ENCODE measurements around the gene SPECC1L.
"Not testable (repeated sequence)": the region's sequence is repeated elsewhere in the genome, so short reads cannot be mapped to it uniquely, and the experiment has no call there.

The SPECC1L gene

DNA sequence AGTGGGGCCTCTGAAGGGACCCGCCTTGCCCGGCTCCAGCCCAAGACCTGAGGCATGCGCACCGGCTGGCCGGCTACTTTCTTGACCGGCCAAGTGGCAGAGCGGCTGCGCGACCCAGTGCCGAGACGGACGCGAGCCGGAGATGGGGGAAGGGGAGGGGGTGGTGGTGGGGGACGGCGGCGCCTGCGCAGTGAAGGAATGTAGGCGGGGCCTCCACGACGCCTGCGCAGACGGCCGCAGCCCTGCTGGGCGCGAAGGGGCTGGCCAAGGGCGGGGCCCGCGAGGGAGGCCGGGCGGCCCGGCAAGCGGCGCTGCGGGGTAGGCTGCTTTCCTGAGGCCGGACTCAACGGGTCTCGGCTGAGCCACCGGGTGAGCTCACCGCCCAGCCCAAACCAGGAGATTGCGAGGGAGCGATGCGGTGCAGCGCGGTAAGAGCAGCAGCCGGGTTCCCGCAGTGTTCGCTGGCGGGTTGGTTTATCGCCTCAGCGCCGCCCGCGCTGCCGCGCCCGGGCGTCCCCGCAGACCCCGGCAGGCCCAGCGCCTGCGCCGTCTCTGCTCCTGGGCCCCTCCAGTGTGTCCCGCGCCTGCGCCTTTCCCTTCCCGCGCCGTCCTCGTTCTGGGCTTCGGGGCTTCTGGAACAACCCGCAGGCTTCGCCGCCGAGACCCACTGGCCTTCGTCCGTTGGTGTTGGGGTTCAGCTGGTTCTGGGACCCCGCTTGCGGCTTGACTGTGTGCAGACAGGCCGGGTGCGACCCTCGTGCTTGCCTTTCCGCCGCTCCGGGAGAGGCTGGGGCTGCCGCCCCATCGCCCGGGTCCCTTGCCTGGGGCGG lies at the start of gene SPECC1L:
Gene SPECC1L (plus strand): TSS at position 276 of the 830 bp plus-strand sequence. CDS start 31,401 bp downstream, outside the sequence.
- peak; percentile 92 for DNase-seq

DNA sequence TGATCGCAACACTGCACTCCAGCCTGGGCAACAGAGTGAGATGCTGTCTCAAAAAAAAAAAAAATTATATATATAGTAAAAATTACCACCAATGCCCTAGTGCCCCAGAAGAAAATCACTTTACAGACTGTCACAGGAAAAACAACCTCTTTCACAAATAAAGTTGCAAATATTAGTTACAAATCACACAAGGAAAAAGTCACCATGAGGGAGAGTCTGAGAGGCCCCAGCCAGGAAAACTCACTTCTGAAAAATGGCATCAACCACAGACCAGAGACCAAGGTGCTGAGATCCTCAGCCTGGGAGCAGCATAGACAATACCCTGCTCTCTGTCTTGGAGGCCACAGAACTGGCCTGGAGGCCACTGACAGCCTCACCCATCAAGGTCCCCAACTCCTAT lies 46.2 kb upstream of the SPECC1L start:
- DNase-seq: no peak

DNA sequence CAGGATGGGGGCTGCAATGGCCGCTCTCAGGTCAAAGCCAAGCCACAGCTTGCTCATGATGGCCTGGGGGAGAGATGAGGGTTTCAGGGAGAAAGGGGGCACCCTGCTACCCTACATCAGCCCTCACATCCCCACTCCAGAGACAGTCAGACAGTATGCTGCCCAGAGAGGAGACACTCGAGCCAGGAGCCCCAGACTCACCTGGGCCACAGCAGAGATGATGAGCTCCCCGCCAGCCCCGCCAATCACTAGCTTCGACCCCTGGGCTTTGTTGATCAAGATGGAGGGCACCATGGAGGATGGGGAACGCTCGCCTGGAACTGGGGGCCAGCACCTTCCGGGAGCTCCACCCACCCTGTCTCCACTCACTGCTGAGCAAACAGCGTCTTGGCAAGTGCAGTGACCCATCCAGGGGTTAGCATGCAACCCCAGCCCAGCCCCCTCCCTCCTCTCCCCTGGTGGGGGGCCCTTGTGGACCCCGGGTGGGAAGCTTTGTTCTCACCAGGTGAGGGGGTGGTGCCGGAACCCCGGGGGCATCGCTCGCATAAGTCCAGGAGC lies 45.5 kb upstream of the SPECC1L start:
- DNase-seq: no peak

DNA sequence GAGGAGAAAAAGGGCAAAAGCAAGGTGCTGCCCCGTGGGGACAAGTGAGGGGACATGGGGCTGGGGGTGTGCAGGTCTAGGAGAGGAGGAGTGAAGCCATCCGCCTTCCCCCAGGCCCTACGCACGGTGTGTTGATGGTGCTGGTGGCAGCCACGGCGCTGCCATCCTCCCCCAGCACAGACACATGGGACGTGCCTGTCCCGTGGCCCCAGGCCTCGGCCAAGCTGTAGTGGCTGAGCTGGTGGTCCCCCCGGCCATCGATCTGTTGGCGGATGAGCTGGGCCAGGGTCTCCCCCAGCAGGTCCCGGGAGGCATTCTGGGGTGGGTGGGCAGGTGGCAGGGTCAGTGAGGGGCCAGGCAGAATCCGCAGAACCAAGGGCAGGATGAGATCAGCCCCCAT lies 44.7 kb upstream of the SPECC1L start:
- no peak for DNase-seq

DNA sequence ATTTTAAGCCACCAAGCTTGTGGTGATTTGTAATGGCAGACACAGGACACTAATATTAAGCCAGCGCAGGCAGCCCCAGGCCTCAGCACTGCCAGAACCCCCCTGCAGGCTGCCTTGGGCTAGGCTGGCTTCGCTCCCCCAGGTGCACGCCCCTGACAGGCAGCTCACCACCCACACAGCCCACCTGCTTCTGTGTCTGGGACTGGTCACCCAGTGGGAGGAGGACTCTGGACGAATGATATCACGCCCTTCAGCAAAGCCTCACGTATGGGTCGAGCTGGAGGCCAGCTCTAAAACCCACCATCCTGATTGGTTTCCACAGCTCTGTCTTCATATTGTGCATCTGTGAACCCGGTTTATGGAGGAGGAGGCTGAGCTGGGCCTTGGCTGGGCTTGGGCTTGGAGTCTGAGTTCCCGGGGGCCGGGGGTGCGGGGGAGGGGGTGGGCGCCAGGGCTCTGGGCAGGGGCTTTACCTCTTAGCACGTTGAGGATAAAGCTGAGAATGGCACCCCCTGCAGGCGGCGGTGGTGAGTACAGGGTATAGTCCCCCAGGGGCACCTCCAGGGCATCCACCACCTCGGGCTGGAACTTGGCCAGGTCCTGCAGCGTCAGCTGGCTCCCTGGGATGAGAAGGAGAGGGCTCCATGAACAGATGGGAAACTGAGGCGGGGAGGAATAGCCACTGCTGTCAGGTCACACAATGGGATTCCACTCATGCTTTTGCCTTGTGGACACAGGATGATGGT lies 39.5 kb upstream of the SPECC1L start:
- DNase-seq: no peak

DNA sequence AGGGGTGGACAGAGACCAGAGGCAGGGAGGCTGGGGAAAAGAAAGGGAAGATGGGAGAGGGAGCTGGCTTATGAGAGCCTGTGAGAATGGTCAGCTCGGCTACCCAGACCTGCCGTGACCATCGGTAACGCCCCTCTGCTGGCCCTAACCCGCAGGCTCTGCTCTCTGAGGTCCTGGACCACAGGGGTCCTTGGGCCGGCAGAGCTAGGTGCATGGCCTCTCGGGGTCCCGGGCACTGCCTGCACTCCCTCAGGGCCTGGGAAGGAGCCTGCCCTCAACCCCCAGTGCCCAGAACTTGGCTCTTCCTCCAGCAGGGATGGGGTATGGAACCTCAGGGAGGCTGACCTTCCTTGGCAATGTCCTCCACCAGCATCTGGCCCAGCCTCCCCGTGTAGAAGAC lies 38.9 kb upstream of the SPECC1L start:
- DNase-seq: no peak

- DNase-seq: no peak
Observed at GRCh38 chr22:24232124-24232523, 38.5 kb upstream of the SPECC1L start.

GRCh38 chr22:24232725-24233124 lies 37.9 kb upstream of the SPECC1L start:
- no peak for DNase-seq

GRCh38 chr22:24233235-24233634 lies 37.4 kb upstream of the SPECC1L start:
- DNase-seq: no peak

- no peak for DNase-seq
Observed at GRCh38 chr22:24233816-24234215, 36.8 kb upstream of the SPECC1L start.

GRCh38 chr22:24235315-24235714 lies 35.3 kb upstream of the SPECC1L start:
- DNase-seq: no peak

DNA sequence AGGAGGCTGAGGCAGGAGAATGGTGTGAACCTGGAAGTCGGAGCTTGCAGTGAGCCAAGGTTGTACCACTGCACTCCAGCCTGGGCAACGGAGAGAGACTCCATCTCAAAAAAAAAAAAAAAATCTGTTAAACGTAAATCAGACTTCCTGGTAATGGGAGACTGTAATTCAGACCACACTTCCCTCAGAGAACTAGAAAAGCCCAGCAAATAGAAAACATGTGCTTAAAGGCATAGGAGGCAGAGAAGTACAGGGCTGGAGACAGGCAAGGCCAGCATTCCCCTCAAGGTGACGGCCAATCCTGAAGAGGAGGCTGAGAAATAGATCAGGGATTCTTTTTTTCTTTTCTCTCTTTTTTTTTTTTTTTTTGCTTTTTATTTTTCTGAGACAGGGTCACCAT lies 34.0 kb upstream of the SPECC1L start:
- peak; percentile 55 for DNase-seq

DNA sequence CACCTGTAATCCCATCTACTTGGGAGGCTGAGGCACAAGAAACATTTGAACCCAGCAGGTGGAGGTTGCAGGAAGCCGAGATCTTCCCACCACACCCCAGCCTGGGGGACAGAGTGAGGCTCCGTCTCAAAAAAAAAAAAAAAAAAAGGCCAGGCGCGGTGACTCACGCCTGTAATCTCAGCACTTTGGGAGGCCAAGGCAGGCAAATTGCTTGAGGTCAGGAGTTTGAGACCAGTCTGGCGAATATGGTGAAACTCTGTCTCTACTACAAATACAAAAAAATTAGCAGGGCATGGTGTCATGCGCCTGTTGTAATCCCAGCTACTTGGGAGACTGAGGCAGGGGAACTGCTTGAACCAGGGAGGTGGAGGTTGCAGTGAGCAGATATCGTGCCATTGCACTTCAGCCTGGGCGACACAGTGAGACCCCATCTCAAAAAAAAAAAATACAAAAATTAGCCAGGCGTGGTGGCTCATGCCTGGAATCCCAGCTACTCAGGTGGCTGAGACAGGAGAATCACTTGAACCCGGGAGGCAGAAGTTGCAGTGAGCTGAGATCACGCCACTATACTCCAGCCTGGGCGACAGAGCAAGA lies 32.4 kb upstream of the SPECC1L start:
- DNase-seq: not testable (repeated sequence)

DNA sequence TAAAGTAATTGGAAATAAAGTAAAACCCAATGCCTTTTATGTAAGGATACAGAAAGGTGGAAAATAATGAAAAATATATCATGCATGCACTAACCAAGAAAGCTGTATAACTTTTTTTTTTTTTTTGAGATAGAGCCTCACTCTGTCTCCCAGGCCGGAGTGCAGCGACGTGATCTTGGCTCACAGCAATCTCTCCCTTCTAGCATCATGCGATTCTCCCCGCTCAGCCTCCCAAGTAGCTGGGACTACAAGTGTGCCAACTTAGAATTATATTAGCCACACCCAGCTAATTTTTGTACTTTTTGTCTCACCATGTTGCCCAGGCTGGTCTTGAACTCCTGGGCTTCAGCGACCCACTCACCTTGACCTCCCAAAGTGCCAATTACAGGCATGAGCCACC lies 30.2 kb upstream of the SPECC1L start:
- no peak for DNase-seq

DNA sequence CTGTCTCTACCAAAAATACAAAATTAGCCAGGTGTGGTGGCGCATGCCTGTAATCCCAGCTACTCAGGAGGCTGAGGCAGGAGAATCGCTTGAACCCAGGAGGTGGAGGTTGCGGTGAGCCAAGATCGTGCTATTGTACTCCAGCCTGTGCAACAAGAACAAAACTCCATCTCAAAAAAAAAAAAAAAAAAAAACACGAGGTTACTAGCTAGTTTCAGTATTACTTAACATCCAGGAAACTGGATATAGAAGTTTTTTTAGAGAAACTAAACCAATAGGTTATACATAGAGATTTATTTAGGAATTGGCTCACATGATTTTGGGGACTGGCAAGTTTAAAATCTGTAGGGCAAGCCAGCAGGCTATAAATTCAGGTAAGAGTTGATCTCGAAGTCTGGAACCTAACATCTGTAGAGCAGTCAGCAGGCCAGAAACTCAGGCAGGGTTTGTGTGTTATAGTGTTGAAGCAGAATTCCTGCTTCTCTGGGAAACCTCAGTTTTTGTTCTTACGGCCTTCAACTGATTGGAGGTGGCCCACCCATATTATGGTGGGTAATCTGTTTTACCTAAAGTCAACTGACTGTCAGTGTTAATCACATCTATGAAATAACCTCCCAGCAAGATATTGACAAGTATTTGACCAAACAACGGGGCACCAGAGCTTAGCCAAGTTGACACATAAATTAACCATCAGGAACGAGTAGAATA lies 29.5 kb upstream of the SPECC1L start:
- not testable (repeated sequence) for DNase-seq

GRCh38 chr22:24243417-24243816 lies 27.2 kb upstream of the SPECC1L start:
- not testable (repeated sequence) for DNase-seq

DNA sequence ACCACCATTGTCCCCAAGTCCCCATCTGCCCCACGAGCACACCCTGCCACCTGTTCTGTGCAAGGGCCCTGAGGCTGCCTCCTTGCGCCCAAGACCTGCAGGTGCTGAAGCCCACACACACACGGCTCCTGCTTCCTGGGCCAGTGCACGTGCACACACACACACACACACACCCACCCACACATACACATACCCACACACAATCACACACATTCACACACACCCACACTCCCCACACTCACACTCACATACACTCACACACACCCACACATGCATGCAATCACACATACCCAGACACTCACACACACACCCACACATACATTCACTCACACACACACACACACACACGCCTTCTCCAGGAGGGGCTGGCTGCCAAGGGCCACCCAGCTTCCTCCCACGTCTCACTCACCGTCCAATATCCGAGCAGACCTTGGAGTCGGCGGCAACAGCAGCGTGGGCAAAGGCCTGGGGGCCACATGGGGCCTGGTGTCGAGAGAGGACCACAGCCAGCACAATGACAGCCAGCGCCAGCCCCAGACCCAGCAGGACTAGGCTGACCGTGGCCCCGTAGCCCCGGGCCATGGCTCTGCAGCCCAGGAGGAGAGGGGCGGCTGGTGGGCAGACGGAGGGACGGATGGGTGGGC lies 26.4 kb upstream of the SPECC1L start:
- peak; percentile 32 for DNase-seq

DNA sequence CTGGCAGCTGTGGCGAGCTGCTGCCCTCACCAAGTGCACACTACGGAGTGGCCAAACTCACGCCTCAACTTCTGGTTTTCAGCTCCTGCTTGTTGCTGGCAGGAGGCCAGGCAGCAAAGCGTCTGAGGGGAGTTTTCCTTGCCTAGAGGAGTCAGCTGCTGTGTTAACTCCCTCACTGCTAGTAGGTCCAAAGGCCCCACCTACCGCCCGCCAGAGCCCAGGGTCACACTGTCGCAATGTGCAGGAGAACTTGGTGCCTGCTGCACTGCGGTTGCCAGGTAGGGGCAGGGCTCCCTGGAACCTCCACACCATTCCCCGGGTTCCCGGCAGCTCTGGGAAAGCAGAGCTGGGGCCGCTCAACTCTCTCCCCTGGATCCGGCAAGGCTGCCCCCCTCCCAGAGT lies 25.6 kb upstream of the SPECC1L start, which contains the start of gene GGT5:
Gene GGT5 (minus strand): TSS at position 53 of the 402 bp plus-strand sequence. CDS start 357 bp downstream, outside the sequence.
- DNase-seq: not testable (repeated sequence)

DNA sequence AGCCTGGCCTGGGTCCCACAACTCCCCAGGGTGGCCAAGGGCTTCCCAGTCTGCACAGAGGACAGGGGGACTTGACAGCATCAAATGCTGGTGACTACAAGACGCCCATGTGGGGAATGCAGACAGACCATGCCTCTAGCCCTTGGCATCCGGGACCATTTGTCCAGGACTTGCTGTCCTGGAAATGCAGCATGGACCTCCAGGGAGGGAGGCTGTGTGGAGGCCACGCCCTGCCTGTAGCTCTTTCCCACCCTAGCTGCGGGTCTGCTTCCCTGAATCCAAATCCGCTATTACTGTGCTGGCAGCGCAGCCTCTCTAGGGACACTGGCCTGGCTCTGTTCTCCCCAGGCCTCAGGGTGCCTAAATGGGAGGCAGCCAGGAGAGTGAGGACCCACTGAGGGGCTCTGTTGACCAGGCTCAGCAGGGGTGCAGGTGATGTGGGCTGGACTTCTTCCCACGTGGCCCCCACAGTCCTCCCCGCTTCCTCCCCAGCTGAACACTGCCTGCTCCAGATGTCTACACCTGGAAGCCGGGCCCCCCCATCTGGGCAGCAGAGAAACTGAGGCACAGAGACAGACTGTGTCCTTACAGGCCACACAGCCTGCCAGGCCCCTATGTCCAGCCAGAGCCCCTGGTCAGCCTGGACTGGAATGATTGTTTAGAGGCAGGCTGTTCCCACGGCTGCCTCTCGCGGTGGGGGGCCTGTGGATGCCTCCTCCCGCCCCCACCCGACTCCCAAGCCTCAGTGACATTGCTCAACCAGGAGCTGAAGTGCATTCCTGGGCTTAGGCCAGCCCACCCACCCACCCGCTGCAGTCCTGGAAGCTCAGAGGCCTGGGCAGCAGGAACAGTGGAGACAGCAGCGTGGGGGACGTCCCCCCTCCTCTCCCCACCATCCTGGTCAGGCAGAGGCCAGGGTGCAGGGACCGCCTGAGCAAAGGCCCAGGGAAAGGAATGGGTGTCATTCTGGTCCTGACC lies 24.8 kb upstream of the SPECC1L start:
- DNase-seq: peak; percentile 53

- no peak for DNase-seq
Observed at GRCh38 chr22:24247011-24247507, 23.6 kb upstream of the SPECC1L start.

Measured in fibroblast of skin of right quadriceps (primary cell).